Measurements from ENCODE around the gene RTKN.

DNA sequence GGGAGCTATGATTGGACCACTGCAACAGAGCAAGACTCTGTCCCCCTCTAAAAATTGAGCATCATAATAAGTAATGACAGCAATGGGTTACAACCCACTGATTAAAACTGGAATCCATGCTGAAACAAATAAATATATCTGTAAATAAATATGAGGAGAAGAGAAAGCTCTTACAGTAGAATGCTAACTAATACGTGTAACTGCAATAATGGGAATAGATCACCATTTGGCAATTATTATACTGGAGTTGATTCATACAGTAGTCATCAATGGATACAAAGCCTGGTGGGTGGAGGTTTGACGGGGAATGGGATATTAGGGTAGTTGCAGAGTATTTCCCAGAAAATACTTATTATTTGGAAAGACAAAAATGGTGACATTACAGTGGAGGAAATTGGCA is 7.0 kb upstream of the RTKN start:
- TF ChIP-seq, protein P1, sequence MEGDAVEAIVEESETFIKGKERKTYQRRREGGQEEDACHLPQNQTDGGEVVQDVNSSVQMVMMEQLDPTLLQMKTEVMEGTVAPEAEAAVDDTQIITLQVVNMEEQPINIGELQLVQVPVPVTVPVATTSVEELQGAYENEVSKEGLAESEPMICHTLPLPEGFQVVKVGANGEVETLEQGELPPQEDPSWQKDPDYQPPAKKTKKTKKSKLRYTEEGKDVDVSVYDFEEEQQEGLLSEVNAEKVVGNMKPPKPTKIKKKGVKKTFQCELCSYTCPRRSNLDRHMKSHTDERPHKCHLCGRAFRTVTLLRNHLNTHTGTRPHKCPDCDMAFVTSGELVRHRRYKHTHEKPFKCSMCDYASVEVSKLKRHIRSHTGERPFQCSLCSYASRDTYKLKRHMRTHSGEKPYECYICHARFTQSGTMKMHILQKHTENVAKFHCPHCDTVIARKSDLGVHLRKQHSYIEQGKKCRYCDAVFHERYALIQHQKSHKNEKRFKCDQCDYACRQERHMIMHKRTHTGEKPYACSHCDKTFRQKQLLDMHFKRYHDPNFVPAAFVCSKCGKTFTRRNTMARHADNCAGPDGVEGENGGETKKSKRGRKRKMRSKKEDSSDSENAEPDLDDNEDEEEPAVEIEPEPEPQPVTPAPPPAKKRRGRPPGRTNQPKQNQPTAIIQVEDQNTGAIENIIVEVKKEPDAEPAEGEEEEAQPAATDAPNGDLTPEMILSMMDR (IDR thresholded peaks at IDR 0.05): no peak
- TF ChIP-seq POLR2A (IDR thresholded peaks at IDR 0.05): no peak
- no peak for TF ChIP-seq POLR2AphosphoS5 (IDR thresholded peaks at IDR 0.05; ENCODE audit: insufficient read depth in 1 of 2, low read depth in 1 of 2)

Measured in vagina (tissue), 2 donors.